ENCODE data around the gene EMILIN1. TPM values are rescaled to one million over a fixed set of nuclear protein-coding genes. Genes with fewer than 3 reads are reported as not detected.

EMILIN1 gene
- total and polyA plus RNA-seq, 2 donors (not counting 3 experiments of a cell fraction or from before 2014, with no cell fraction given), result 11.7 to 16.6 TPM

- CTCF ChIA-PET, result interaction anchor here (0.8 to 1.2 kb wide), 2 partner anchors 10 to 41 kb away, joined by 3 read pairs; partner anchors contain the start of gene CGREF1
- Histone ChIP-seq H4K20me1 (replicated peaks; ENCODE audit: control insufficient read depth, extremely low read depth, insufficient read depth, low read length) (no peaks in the 10 kb centered on the region), H3K4me1 (ENCODE audit: control insufficient read depth, extremely low read depth, insufficient read depth, low read length) (peaks cover 10% of the 10 kb centered on the region), H3K27ac (ENCODE audit: insufficient read depth, low read depth, low read length) (no peak overlapping the region), H3K36me3 (ENCODE audit: control insufficient read depth in 2 of 2, extremely low read depth in 1 of 2, insufficient read depth in 2 of 2, low read length in 2 of 2) (peaks cover 6 to 27% of the 10 kb centered on the region in 2 experiments), H3K9ac (replicated peaks; ENCODE audit: extremely low read depth, insufficient read depth, low read length) (no peak overlapping the region), H3K79me2 (ENCODE audit: control insufficient read depth, insufficient read depth, low read length) (peaks cover 14% of the 10 kb centered on the region), H2AFZ (ENCODE audit: low read depth, low read length) (no peak overlapping the region), H3K4me3 (replicated peaks in 1 of 3; ENCODE audit: insufficient read depth in 1 of 3, low read depth in 1 of 3, low read length in 3 of 3) (no peak overlapping the region), H3K27me3 (ENCODE audit: control insufficient read depth in 2 of 2, insufficient read depth in 2 of 2, low read length in 2 of 2) (no peaks in the 10 kb centered on the region), H3K9me1 (replicated peaks; ENCODE audit: control insufficient read depth, extremely low read depth, insufficient read depth, low read length) (no peaks in the 10 kb centered on the region), H3K4me2 (ENCODE audit: insufficient read depth, low read length) (no peak overlapping the region), H3K9me3 (replicated peaks; ENCODE audit: control insufficient read depth, insufficient read depth, low read length) (no peaks in the 10 kb centered on the region)
- POLR2A ChIA-PET, result no interaction called here
- no peak for FAIRE-seq
- intact Hi-C loops (cut with micrococcal nuclease), result no loop called here
- dilution Hi-C loops (cut with MboI; ENCODE audit: extremely low pct_ligation_motif_present, low sequenced_read_pairs), result no loop called here
- TF ChIP-seq GATA2 (IDR thresholded peaks at IDR 0.05; ENCODE audit: insufficient read depth, insufficient read length, low read depth, low read length), result no peak
- TF ChIP-seq, protein P1, sequence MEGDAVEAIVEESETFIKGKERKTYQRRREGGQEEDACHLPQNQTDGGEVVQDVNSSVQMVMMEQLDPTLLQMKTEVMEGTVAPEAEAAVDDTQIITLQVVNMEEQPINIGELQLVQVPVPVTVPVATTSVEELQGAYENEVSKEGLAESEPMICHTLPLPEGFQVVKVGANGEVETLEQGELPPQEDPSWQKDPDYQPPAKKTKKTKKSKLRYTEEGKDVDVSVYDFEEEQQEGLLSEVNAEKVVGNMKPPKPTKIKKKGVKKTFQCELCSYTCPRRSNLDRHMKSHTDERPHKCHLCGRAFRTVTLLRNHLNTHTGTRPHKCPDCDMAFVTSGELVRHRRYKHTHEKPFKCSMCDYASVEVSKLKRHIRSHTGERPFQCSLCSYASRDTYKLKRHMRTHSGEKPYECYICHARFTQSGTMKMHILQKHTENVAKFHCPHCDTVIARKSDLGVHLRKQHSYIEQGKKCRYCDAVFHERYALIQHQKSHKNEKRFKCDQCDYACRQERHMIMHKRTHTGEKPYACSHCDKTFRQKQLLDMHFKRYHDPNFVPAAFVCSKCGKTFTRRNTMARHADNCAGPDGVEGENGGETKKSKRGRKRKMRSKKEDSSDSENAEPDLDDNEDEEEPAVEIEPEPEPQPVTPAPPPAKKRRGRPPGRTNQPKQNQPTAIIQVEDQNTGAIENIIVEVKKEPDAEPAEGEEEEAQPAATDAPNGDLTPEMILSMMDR (IDR thresholded peaks at IDR 0.05; ENCODE audit: extremely low read depth in 1 of 2, insufficient read depth in 1 of 2, low read depth in 1 of 2, low read length in 2 of 2), result no peak
- TF ChIP-seq FOS (IDR thresholded peaks at IDR 0.05; ENCODE audit: borderline replicate concordance, insufficient read depth, low read length), result no peak
- no peak for TF ChIP-seq JUN (IDR thresholded peaks at IDR 0.05; ENCODE audit: borderline replicate concordance, insufficient read depth, insufficient read length, low read depth)
- no peak for TF ChIP-seq POLR2AphosphoS5 (IDR thresholded peaks at IDR 0.05; ENCODE audit: insufficient read depth, low read depth, low read length)
- TF ChIP-seq EZH2 (IDR thresholded peaks at IDR 0.05; ENCODE audit: borderline replicate concordance, low read depth, low read length, severe bottlenecking), result no peak
- TF ChIP-seq MYC (IDR thresholded peaks at IDR 0.05; ENCODE audit: low read depth, low read length), result no peak
- no peak for DNase-seq (ENCODE audit: low read depth, low spot score)
- BruUV-seq (replicated peaks), result no TSS peak
Measured at GRCh38 chr2:27128668-27129571, 50.5 kb downstream of the EMILIN1 start.

Data from endothelial cell of umbilical vein (primary cell).